SK-N-SH (cell line): ENCODE measurements around the gene MGA. TPM values are rescaled to one million over a fixed set of nuclear protein-coding genes. Genes with fewer than 3 reads are reported as not detected.

Source experiments
- CTCF ChIA-PET: fragments of 300-600, 350-600 bp; formaldehyde crosslinking; extraction: SDS; loops from one replicate; lab custom pipeline; 2021; lab: Yijun Ruan, JAX
- POLR2A ChIA-PET: fragments of 350-600 bp; sonication (Branson Sonifier 250); formaldehyde crosslinking; extraction: SDS; loops from one replicate; lab custom pipeline; 2020; ENCODE audit warnings: antibody characterized with exemption, inconsistent platforms; lab: Yijun Ruan, JAX
- DNase-seq: peaks from one replicate; pipeline ENCODE4 v3.0.0; 2012
- H2AFZ ChIP-seq: fragments of 200-600 bp; sonication (generic); 2 replicates; pipeline ENCODE4 v1.8.1; 2016; ENCODE audit warnings: antibody characterized with exemption, mild to moderate bottlenecking, low read depth
- H3F3A ChIP-seq: fragments of 200-600 bp; sonication (generic); replicated peaks from 2 replicates; pipeline ENCODE3; 2016; ENCODE audit warnings: antibody characterized with exemption, mild to moderate bottlenecking; ENCODE audit not compliant: insufficient read depth
- H3K27ac ChIP-seq, 2 experiments: fragments of 200-500 bp in 1 of 2; fragments of 200-600 bp in 1 of 2; sonication (Bioruptor generic) in 1 of 2; sonication (generic), shearing (Covaris generic) in 1 of 2; 2 replicates each; pipeline versions ENCODE4 v1.5.1 to v1.6.1; 2014 to 2016; ENCODE audit warnings: low read depth in 2 of 2, inconsistent platforms in 1 of 2, low read length in 1 of 2, mild to moderate bottlenecking in 1 of 2, mixed read lengths in 1 of 2
- H3K27me3 ChIP-seq: fragments of 200-600 bp; sonication (generic), shearing (Covaris generic); 2 replicates; pipeline ENCODE4 v1.6.1; 2016; ENCODE audit warnings: mixed run types; ENCODE audit not compliant: insufficient read depth
- H3K36me3 ChIP-seq, 2 experiments: fragments of 200-500 bp in 1 of 2; fragments of 200-600 bp in 1 of 2; sonication (Bioruptor generic) in 1 of 2; sonication (generic) in 1 of 2; replicated peaks in 1 of 2; 2 replicates each; pipeline versions ENCODE3 to v1.5.1; 2014 to 2016; ENCODE audit warnings: low read length in 1 of 2, mild to moderate bottlenecking in 1 of 2; ENCODE audit not compliant: insufficient read depth in 2 of 2, control insufficient read depth in 1 of 2
- H3K4me1 ChIP-seq, 2 experiments: fragments of 200-500 bp in 1 of 2; fragments of 200-600 bp in 1 of 2; sonication (Bioruptor generic) in 1 of 2; sonication (generic), shearing (Covaris generic) in 1 of 2; 2 replicates each; pipeline versions ENCODE4 v1.5.1 to v1.6.1; 2014 to 2016; ENCODE audit warnings: low read depth in 1 of 2, low read length in 1 of 2, mixed run types in 1 of 2; ENCODE audit not compliant: insufficient read depth in 2 of 2, control insufficient read depth in 1 of 2
- H3K4me2 ChIP-seq: fragments of 200-600 bp; sonication (generic), shearing (Covaris generic); 2 replicates; pipeline ENCODE4 v1.6.1; 2017; ENCODE audit warnings: mixed run types
- H3K4me3 ChIP-seq, 2 experiments: fragments of 200-500 bp in 1 of 2; fragments of 200-600 bp in 1 of 2; sonication (Bioruptor generic) in 1 of 2; sonication (generic), shearing (Covaris generic) in 1 of 2; 2 replicates each; pipeline versions ENCODE4 v1.5.1 to v1.8.1; 2014 to 2016; ENCODE audit warnings: low read depth in 2 of 2, inconsistent platforms in 1 of 2, low read length in 1 of 2, mild to moderate bottlenecking in 1 of 2, mixed read lengths in 1 of 2, moderate library complexity in 1 of 2
- H3K79me2 ChIP-seq: fragments of 200-600 bp; sonication (generic); 2 replicates; pipeline ENCODE4 v1.8.1; 2017; ENCODE audit warnings: mild to moderate bottlenecking; ENCODE audit not compliant: insufficient read depth
- H3K9ac ChIP-seq: fragments of 200-600 bp; sonication (generic); 2 replicates; pipeline ENCODE4 v1.6.1; 2017; ENCODE audit warnings: mixed run types
- H3K9me2 ChIP-seq: fragments of 200-600 bp; sonication (generic); 2 replicates; pipeline ENCODE4 v1.6.1; 2017; ENCODE audit warnings: mixed run types
- H3K9me3 ChIP-seq: fragments of 200-600 bp; sonication (generic); 2 replicates; pipeline ENCODE4 v1.6.1; 2017; ENCODE audit warnings: mixed run types, mild to moderate bottlenecking, moderate library complexity
- H4K20me1 ChIP-seq: fragments of 200-600 bp; sonication (generic); 2 replicates; pipeline ENCODE4 v1.6.1; 2017; ENCODE audit warnings: mild to moderate bottlenecking, mixed run types; ENCODE audit not compliant: insufficient read depth
- CHD2 ChIP-seq: fragments of 150-350 bp; IDR thresholded peaks from 2 replicates; pipeline ENCODE4 v1.6.1; 2018; ENCODE audit warnings: low read length; ENCODE audit not compliant: partially characterized antibody
- CTCF ChIP-seq: fragments of 200-600 bp; sonication (generic); IDR thresholded peaks from 2 replicates; pipeline ENCODE4 v1.6.1; 2017; ENCODE audit warnings: antibody characterized with exemption, mild to moderate bottlenecking, moderate library complexity
- EP300 ChIP-seq, 2 experiments: IDR thresholded peaks; 2 replicates each; pipeline versions ENCODE4 v1.4.0 to v1.6.1; 2012; ENCODE audit warnings: borderline replicate concordance in 1 of 2, low read depth in 1 of 2, low read length in 1 of 2
- FOSL2 ChIP-seq: IDR thresholded peaks from 2 replicates; pipeline ENCODE4 v1.4.0; 2012; ENCODE audit warnings: low read depth, mild to moderate bottlenecking, moderate library complexity, borderline replicate concordance
- FOXJ3 ChIP-seq: sonication (generic); formaldehyde crosslinking; IDR thresholded peaks from 2 replicates; pipeline ENCODE4 v1.5.1; 2020; ENCODE audit warnings: mild to moderate bottlenecking, missing genetic modification reagents
- FOXM1 ChIP-seq: IDR thresholded peaks from 2 replicates; pipeline ENCODE4 v1.4.0; 2012; ENCODE audit warnings: low read depth, mild to moderate bottlenecking
- GABPA ChIP-seq: IDR thresholded peaks from 2 replicates; pipeline ENCODE4 v1.4.0; 2012; ENCODE audit warnings: low read depth, mild to moderate bottlenecking
- JUND ChIP-seq: IDR thresholded peaks from 2 replicates; pipeline ENCODE4 v1.4.0; 2012
- PBX3 ChIP-seq: IDR thresholded peaks from 2 replicates; pipeline ENCODE4; 2012
- POLR2AphosphoS5 ChIP-seq: IDR thresholded peaks from 2 replicates; pipeline ENCODE4 v1.6.1; 2012; ENCODE audit warnings: low read depth, low read length
- RCOR1 ChIP-seq: fragments of 150-350 bp; IDR thresholded peaks from 2 replicates; pipeline ENCODE4 v1.6.1; 2017; ENCODE audit warnings: antibody characterized with exemption, low read length
- SIN3A ChIP-seq: IDR thresholded peaks from 2 replicates; pipeline ENCODE4 v1.6.1; 2012; ENCODE audit warnings: low read depth, mild to moderate bottlenecking, low read length, moderate library complexity, borderline replicate concordance
- SMC3 ChIP-seq: IDR thresholded peaks from 2 replicates; pipeline ENCODE4 v1.6.1; 2012; ENCODE audit warnings: low read depth, low read length, improper control_type of control experiment
- TAF1 ChIP-seq: IDR thresholded peaks from 2 replicates; pipeline ENCODE4 v1.6.1; 2012; ENCODE audit warnings: low read depth, mild to moderate bottlenecking, low read length, moderate library complexity, borderline replicate concordance
- USF1 ChIP-seq: IDR thresholded peaks from 2 replicates; pipeline ENCODE4 v1.4.0; 2012; ENCODE audit warnings: low read depth, borderline replicate concordance
- USF2 ChIP-seq: fragments of 150-350 bp; IDR thresholded peaks from 2 replicates; pipeline ENCODE4 v1.6.1; 2017; ENCODE audit warnings: antibody characterized with exemption, low read length, low read depth, borderline replicate concordance
- ZBTB33 ChIP-seq: IDR thresholded peaks from 2 replicates; pipeline ENCODE4 v1.4.0; 2012; ENCODE audit warnings: low read depth, borderline replicate concordance
- WGBS: methylation state at CpG from one replicate; pipeline ENCODE4 v1.1.6; 2017; ENCODE audit warnings: low lambda C conversion rate; 5-methylcytosine and 5-hydroxymethylcytosine counted together
- polyA plus RNA-seq, 3 experiments: library from polyadenylated mRNA; depleted of rRNA; stranded (reverse); fragments of >200 nt; gene quantifications; 2 replicates each; pipeline ENCODE4 v1.2.3, GENCODE V29; 2012

MGA gene
- polyA plus RNA-seq, 1 of the 3 experiments (the other 2 are of a cell fraction), result 2.3 TPM

GRCh38 chr15:41817327-41817726 lies 157.1 kb downstream of the MGA start:
- no peaks in the 10 kb centered on the region for H3K27me3 ChIP-seq
- CTCF ChIA-PET, result interaction anchor here (1.7 to 4.3 kb wide), 2 partner anchors 87 to 214 kb away, joined by 5 to 17 read pairs; no protein-coding TSS in a partner anchor
- H3F3A ChIP-seq, result no peaks in the 10 kb centered on the region
- H3K36me3 ChIP-seq, result peaks cover 0 to 72% of the 10 kb centered on the region in 2 experiments
- no peaks in the 10 kb centered on the region for H4K20me1 ChIP-seq
- POLR2A ChIA-PET, result no interaction called here
- DNase-seq, result no peak
- no peak overlapping the region for H3K27ac ChIP-seq
- no peaks in the 10 kb centered on the region for H3K4me1 ChIP-seq
- no peaks in the 10 kb centered on the region for H3K9me2 ChIP-seq
- H3K79me2 ChIP-seq, result no peaks in the 10 kb centered on the region
- H3K4me3 ChIP-seq, result no peak overlapping the region
- WGBS, result 96% methylated on average over 8 of the region's 14 CpGs
- TF ChIP-seq USF1, result no peak
- TF ChIP-seq CTCF, result no peak
- no peak for TF ChIP-seq SIN3A
- TF ChIP-seq JUND, result no peak
- no peak for TF ChIP-seq USF2
- no peak for TF ChIP-seq TAF1
- TF ChIP-seq FOSL2, result no peak
- no peak for TF ChIP-seq FOXJ3 (CRISPR knock-in tag)
- TF ChIP-seq GABPA, result no peak
- TF ChIP-seq PBX3, result no peak
- no peak for TF ChIP-seq EP300 (IDR thresholded peaks at IDR 0.05; ENCODE audit: borderline replicate concordance in 1 of 2, low read depth in 1 of 2, low read length in 1 of 2)
- no peak for TF ChIP-seq RCOR1
- no peak for TF ChIP-seq CHD2
- TF ChIP-seq POLR2AphosphoS5, result no peak
- no peak for TF ChIP-seq SMC3
- TF ChIP-seq FOXM1, result no peak
- TF ChIP-seq ZBTB33, result no peak
- no peak overlapping the region for H2AFZ ChIP-seq
- H3K9ac ChIP-seq, result no peak overlapping the region
- no peaks in the 10 kb centered on the region for H3K9me3 ChIP-seq
- H3K4me2 ChIP-seq, result no peak overlapping the region
